RWPE1 (cell line): ENCODE data around the gene IZUMO4.

ENCODE experiments used
- CTCF ChIA-PET: fragments of 350-600 bp; sonication (Branson Sonifier 250); formaldehyde crosslinking; extraction: SDS; loops from one replicate; lab custom pipeline; 2021; lab: Yijun Ruan, JAX
- POLR2A ChIA-PET: fragments of 400-600 bp; formaldehyde crosslinking; extraction: SDS; loops from one replicate; lab custom pipeline; 2020; ENCODE audit warnings: antibody characterized with exemption; ENCODE audit not compliant: low non-redundant PET; lab: Yijun Ruan, JAX
- DNase-seq: peaks from one replicate; pipeline ENCODE4 v3.0.0; 2012; ENCODE audit warnings: low spot score
- H3K27ac ChIP-seq: fragments of 450-650 bp; 2 replicates; pipeline ENCODE4 v1.5.1; 2017
- CTCF ChIP-seq: fragments of 450-650 bp; conservative IDR thresholded peaks from 2 replicates; pipeline ENCODE4 v1.5.1; 2017; ENCODE audit warnings: low read depth, mild to moderate bottlenecking

The IZUMO4 gene

GRCh38 chr19:2138061-2138728 is 41.5 kb downstream of the IZUMO4 start:
- DNase-seq, result no peak
- ChIA-PET POLR2A (no interaction called here), CTCF (interaction anchor here (0.6 kb wide), 1 partner anchor 752 kb away, joined by 4 read pairs; no protein-coding TSS in a partner anchor)
- H3K27ac ChIP-seq, result peak overlapping the region; percentile 20; the same call in 1 of the 2 replicates
- no peak for TF ChIP-seq CTCF

GRCh38 chr19:2139385-2140137 is 42.8 kb downstream of the IZUMO4 start:
- peak overlapping the region; percentile 32 for H3K27ac ChIP-seq
- DNase-seq, result no peak
- no peak for TF ChIP-seq CTCF
- ChIA-PET CTCF (interaction anchor here (0.6 kb wide), 1 partner anchor 146 kb away, joined by 5 read pairs; no protein-coding TSS in a partner anchor), POLR2A (no interaction called here)

GRCh38 chr19:2140138-2140569 is 43.4 kb downstream of the IZUMO4 start:
- TF ChIP-seq CTCF, result no peak
- no peak for DNase-seq
- CTCF ChIA-PET, result interaction anchor here (0.6 to 0.9 kb wide), 3 partner anchors 12 to 210 kb away, joined by 3 to 5 read pairs (median 4); no protein-coding TSS in a partner anchor
- H3K27ac ChIP-seq, result peak overlapping the region; percentile 32; the same call in 1 of the 2 replicates
- POLR2A ChIA-PET, result no interaction called here

GRCh38 chr19:2142173-2142829 is 45.6 kb downstream of the IZUMO4 start:
- no peak for TF ChIP-seq CTCF
- POLR2A ChIA-PET, result interaction anchor here (0.6 kb wide), 1 partner anchor 118 kb away, joined by 3 read pairs; no protein-coding TSS in a partner anchor

GRCh38 chr19:2144190-2144589 is 47.5 kb downstream of the IZUMO4 start:
- POLR2A ChIA-PET, result no interaction called here
- CTCF ChIA-PET, result no interaction called here
- no peak for TF ChIP-seq CTCF

More at GRCh38 chr19:2142173-2142829, 45.6 kb downstream of the IZUMO4 start:
- CTCF ChIA-PET, result interaction anchor here (0.6 kb wide), 2 partner anchors 17 to 1631 kb away, joined by 3 to 7 read pairs; no protein-coding TSS in a partner anchor
- no peak for DNase-seq
- H3K27ac ChIP-seq, result 0 out of 2 replicates have a peak overlapping the region, but pooled peaks have one; percentile 8

GRCh38 chr19:2145831-2146241 is 49.1 kb downstream of the IZUMO4 start:
- TF ChIP-seq CTCF, result no peak
- no peak for DNase-seq
- peak overlapping the region; percentile 7 for H3K27ac ChIP-seq
- ChIA-PET POLR2A (no interaction called here), CTCF (interaction anchor here (1.0 kb wide), 1 partner anchor 269 kb away, joined by 3 read pairs; no protein-coding TSS in a partner anchor)

More at GRCh38 chr19:2144190-2144589, 47.5 kb downstream of the IZUMO4 start:
- H3K27ac ChIP-seq, result 0 out of 2 replicates have a peak overlapping the region, but pooled peaks have one; percentile 7
- no peak for DNase-seq
